HPDE6-E6E7 (cell line): ENCODE results near the gene HSPH1.
A peak's percentile ranks its signal among the peaks of the same experiment; 100 is the strongest.

Source experiments
- DNase-seq: peaks from one replicate; pipeline ENCODE4 v3.0.0; 2011; ENCODE audit warnings: missing footprints; ENCODE audit errors: extremely low spot score

Gene HSPH1

GRCh38 chr13:31161557-31162150 is at the start of gene HSPH1:
Gene HSPH1 (minus strand): TSS chr13:31161904. CDS start chr13:31161582, 322 bp downstream.
- peak; percentile 62 for DNase-seq

GRCh38 chr13:31209841-31210210 is 48.1 kb upstream of the HSPH1 start:
- DNase-seq: no peak

GRCh38 chr13:31209172-31209840 is 47.6 kb upstream of the HSPH1 start:
- no peak for DNase-seq

- no peak for DNase-seq
These were observed 46.9 kb upstream of the HSPH1 start for GRCh38 chr13:31208559-31209122.

GRCh38 chr13:31207661-31208552 is 46.2 kb upstream of the HSPH1 start:
- DNase-seq: no peak

GRCh38 chr13:31204592-31204991 is 42.9 kb upstream of the HSPH1 start:
- no peak for DNase-seq

GRCh38 chr13:31201341-31202031 is 39.8 kb upstream of the HSPH1 start:
- no peak for DNase-seq

GRCh38 chr13:31200637-31200971 is 38.9 kb upstream of the HSPH1 start:
- DNase-seq: no peak

- peak; percentile 34 for DNase-seq
These were observed 38.3 kb upstream of the HSPH1 start, which contains the start of gene B3GLCT for GRCh38 chr13:31199849-31200636. Gene B3GLCT (plus strand): TSS chr13:31199975. CDS start chr13:31200085, 110 bp downstream.

- DNase-seq: no peak
These were observed 37.8 kb upstream of the HSPH1 start for GRCh38 chr13:31199527-31199848.

GRCh38 chr13:31198519-31198918 is 36.8 kb upstream of the HSPH1 start:
- no peak for DNase-seq

- no peak for DNase-seq
These were observed 35.3 kb upstream of the HSPH1 start for GRCh38 chr13:31196992-31197391.

- no peak for DNase-seq
These were observed 33.9 kb upstream of the HSPH1 start for GRCh38 chr13:31195616-31196015.

GRCh38 chr13:31192306-31192705 is 30.6 kb upstream of the HSPH1 start:
- DNase-seq: no peak

- no peak for DNase-seq
These were observed 30.0 kb upstream of the HSPH1 start for GRCh38 chr13:31191748-31192147.

- no peak for DNase-seq
These were observed 23.4 kb upstream of the HSPH1 start for GRCh38 chr13:31184981-31185645.

GRCh38 chr13:31184451-31184850 is 22.7 kb upstream of the HSPH1 start:
- DNase-seq: no peak

GRCh38 chr13:31182987-31183386 is 21.3 kb upstream of the HSPH1 start:
- no peak for DNase-seq

GRCh38 chr13:31179754-31180153 is 18.1 kb upstream of the HSPH1 start:
- no peak for DNase-seq

GRCh38 chr13:31179241-31179640 is 17.5 kb upstream of the HSPH1 start:
- DNase-seq: no peak
